HG03558 (cell line): Measurements from ENCODE around the gene TOR4A.

ENCODE experiments used
- ATAC-seq: cut with Tn5 transposase; IDR thresholded peaks from one replicate; pipeline ENCODE4 v1.9.1; 2021; ENCODE audit warnings: moderate number of reproducible peaks; ENCODE audit not compliant: unreplicated experiment; ENCODE audit errors: extremely low read depth

The TOR4A gene

GRCh38 chr9:137269231-137269772 lies 8.2 kb upstream of the TOR4A start:
- no peak for ATAC-seq

DNA sequence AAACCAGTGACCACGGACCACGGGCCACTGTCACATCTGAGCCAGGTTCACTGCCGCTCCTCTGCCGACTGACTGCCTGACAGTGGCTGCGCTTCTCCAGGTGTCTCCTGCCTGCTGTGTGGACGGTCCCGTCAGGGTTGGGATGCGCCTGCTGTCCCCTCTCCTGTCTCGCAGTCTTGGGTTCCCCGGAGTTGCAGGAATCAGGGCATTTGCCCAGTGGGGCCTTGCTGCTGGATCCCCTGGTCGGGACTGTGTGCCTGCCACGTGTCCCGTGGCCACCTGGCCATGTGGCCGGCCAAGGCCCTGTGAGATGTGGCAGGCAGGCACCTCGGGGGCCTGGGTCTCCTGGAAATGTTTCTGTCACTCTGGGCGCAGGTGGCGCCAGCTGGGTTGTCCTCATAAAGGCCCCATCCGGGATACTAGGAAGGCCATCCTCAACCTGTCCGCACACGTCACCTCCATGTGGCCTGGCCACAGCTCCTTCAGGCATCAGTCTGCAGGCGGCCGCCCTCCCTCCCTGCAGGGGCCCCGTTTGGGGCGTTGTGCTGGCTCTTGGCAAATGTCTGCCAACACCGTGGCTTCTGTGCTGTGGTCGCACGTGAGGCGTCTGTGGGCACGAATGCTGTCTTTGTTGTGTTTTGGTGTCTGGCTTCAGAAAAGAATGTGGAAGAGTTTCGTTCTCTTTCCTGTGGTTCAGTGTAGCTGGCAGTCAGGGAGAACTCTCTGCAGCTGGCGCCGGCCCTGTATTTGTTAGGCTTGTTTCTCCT lies 6.4 kb upstream of the TOR4A start:
- no peak for ATAC-seq

DNA sequence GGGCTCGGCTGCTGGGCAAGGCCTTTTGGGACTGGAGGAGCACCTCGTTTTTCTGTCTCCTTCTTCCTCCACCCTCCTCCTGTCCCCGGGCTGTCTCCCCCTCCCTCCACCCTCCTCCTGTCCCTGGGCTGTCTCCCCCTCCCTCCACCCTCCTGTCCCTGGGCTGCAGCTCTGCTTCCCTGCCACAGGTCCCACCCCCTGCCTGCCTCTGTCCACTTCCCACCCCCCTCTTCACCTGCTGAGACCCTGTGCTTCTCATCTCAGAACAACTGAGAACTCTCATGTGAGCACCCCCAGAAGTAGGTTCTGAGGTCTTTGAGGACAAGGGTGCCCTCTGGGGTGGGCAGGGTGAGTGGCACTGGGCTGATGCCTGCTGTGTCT lies 5.8 kb upstream of the TOR4A start:
- ATAC-seq, result no peak

DNA sequence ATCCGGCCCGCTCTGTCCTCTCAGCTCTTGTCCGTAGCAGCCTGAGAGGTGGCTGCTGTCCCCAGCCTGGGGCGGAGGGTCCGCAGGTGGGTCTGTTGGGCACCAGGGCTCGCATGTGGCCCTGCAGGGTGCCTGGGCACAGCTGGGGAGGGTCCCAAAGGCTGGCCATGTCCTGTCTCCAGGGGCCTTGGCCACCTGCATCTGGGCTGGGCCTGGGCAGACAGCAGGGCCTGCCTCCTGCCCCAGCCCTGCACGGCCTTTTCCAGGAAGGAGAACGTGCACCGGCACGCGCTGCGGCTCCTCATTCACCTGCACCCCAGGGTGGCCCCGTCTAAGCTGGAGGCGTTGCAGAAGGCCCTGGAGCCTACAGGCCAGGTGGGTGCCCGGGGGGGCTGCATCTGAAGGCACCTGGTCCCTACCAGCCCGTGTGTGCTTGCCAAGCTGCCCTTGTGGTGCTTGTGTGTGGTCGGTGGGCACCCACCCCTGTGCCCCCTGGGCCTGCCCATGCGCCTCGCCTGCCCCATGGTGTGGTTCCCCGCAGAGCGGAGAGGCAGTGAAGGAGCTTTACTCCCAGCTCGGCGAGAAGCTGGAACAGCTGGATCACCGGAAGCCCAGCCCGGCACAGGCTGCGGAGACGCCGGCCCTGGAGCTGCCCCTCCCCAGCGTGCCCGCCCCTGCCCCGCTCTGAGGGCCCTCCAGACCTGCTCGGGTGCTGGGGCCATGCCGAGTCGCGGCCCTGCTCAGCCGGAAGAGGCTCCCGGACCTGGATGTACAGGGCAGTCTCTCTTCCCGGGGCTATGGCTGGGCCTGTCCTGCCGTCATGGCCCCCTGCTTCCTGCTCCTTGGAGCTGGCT lies 5.1 kb upstream of the TOR4A start:
- no peak for ATAC-seq

DNA sequence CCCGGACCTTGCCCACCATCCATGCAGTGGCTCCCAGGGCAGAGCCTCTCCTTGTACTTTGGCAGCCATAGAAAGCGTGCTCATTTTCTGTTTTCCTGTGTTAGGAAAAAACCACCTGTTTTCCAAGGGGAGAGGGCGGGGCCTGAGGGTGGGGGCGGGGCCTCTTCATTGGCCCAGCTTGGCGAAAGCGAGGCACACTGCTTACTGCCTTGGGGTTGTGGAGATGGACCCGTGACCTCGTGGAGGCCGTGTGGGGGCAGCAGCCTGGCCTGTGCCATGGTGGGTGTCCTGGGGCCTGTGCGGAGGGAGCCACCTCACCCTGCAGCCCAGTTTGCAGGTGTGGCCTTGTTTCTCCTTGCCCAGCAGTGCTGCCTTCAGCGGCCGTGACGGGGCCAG lies 4.4 kb upstream of the TOR4A start:
- no peak for ATAC-seq

DNA sequence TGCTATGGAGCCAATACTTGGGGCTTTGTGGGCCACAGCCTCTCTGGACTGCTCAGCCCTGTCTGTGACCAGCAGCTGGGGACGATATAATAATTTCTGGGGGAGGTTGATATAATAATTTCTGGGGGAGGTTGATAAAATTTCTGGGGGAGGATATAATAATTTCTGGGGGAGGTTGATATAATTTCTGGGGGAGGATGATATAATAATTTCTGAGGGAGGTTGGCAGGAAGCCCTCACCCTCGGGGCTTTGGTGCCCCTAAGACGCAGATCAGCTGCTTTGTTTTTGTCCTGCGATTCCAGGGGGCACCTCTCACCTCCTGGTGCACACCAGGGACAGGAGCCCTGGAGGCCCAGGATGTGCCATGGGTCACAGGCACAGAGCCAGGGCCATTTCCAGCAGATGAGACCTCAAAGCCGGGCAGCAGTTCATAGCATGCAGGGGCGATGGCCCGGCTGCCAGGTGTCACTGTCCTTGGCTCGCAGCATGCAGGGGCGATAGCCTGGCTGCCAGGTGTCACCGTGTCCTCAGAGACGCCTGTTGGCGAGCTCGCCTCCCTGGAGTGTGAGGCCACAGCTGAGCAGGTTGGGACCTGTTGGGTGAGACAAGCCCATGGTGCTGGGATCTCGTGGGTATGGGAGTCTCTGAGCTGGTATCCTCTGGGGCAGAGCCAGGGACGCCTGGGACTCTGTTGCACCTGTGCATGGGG lies 3.8 kb upstream of the TOR4A start:
- ATAC-seq, result no peak

- no peak for ATAC-seq
Measured at GRCh38 chr9:137275203-137275587, 2.3 kb upstream of the TOR4A start.

DNA sequence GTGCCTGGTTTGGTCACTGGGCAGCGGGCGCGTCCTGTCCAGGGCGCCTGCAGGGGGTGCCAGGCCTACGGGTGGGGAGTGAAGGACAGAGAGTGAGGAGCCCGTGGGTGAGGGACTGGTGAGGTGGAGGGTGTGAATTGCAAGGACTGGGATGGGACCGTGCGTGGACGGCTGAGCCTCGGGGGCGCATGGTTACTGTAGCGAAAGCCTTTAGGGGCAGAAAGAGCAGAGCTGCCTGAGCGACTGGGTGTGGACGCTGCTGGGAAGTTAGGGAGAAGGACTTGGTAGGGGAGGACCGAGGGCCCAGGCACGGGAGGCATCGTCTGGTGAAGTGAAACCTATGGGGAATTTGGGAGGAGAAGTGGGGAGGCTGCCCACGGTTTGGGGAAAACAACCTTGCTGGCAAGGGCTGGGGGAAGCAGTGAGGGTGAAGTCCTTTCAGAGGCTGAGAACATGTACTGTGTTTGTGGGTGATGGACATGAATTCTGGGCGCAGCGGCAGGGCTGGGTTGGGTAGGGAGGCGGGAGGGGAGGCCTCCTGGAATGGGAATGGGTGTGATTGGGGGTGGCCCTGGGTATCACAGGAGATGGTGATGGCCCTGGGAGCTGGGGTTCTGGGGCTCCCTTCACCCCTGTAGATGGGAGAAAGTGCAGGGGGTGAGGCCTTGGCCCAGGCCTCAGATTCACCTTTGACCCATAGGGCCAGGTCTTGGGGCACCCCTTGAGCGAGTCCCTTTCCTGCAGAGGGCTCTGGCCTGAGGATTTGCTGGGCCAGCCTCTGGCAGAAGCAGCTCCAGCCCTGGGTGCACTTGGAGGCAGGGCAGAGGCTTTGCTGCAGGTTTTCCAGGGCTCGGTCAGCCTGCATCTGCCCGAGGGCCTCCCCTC lies 1.7 kb upstream of the TOR4A start:
- ATAC-seq, result no peak

DNA sequence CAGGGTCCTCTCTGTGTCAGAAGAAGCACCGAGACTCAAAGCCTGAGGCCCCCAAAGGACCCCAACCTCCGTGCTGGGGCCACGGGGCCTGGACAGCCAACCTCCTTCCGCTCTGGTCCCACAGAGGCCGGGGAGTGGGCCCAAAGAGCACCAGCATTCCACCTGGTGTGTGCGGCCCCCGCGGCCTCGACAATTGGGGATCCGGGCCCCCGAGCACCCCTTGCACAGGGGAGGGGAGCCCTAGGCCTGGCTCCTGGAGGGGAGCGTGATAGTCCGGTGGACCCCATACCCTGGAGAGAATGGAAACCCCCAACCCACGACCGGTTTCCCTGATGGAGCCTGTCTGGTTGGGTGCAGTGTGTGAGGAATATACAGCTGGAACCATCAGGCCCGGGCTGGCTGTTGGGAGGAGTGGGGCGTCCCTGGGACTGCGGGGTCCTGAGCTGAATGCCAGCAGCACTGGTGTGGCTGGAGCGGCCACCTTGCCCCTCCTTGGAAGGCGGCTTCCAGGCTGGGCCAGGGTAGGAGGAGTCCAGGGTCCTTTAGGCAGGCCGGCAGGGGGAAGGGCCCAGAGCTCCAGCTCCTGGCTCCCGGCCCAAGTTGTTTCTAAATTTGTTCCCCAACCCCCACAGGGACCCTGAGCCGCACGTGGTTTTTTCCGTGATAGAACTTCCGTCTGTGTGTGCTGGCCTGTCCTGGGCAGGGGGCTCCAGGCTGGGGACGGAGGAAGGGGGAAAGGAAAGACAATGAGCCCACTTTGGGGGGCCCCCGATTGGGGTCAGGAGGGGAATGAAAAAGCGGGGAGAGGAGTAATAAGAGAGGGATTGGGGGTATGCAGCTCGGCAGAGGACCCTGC lies 825 bp upstream of the TOR4A start:
- ATAC-seq, result no peak

GRCh38 chr9:137278061-137278701 lies 655 bp downstream of the TOR4A start:
- no peak for ATAC-seq

- no peak for ATAC-seq
Measured at GRCh38 chr9:137278721-137279711, 1.5 kb downstream of the TOR4A start.

GRCh38 chr9:137279741-137280473 lies 2.4 kb downstream of the TOR4A start:
- no peak for ATAC-seq

DNA sequence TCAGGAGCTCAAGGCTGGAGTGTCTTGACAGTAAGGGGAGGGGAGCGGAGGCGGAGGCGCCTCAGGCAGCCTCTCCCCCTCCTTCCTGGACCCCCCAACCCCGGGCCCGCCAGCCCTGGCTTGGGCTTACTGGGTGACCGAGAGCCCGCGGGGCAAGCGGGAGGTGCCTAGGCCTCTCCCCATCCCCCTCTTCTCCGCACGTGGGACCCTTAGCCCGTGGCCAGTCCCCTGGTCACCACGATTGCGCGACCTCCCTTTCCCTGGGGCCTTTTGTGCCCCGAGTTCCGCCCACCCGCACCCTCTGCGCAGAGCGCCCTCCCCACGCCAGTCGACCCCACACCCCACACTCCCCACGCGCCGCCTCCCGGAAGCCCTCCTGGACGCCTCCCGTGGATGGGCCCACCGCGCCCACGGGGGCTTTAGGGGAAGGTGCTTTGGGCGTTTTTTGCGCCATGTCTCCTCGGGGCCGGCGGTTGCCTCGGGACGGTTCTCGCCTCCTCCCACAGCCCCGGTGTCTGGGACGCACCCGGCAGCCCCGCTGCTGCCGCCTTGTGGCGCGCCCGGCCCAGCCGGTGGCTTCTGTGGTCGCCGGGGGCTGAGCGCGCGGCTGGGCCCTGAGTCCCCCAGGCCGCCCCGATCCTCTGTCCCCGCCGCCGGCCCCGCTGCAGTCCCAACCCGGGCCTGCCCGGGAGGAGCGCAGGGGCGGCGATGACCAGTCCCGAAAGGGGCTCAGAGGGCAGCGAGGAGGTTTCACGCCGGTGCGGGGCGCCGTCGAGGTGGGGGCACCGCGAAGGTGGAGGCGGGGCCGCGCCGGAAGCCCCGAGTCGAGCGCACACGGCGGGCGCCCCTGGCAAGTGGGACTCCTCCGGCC lies 3.2 kb downstream of the TOR4A start:
- no peak for ATAC-seq

- ATAC-seq, result no peak
Measured at GRCh38 chr9:137281345-137282116, 4.0 kb downstream of the TOR4A start.

DNA sequence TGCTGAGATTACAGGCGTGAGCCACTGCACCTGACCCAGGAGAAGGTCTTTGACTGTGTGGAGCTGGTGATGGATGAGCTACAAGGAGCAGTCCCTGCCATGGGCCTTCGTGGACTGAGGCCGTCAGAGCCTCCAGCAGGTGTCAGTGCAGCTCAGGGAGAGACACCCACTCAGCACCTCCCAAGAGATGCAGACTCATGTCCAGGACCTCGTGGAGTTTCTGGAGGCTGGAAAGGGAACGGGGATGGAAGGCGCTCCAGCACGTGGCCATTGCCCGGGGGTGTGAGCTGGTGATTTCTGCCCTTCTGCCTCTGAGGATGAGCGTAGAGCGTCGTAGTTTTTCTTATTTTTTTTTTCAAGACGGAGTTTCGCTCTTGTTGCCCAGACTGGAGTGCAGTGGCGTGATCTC lies 9.5 kb downstream of the TOR4A start:
- no peak for ATAC-seq
